Measurements from ENCODE around the gene NFIC. TPM values are rescaled to one million over a fixed set of nuclear protein-coding genes. Genes with fewer than 3 reads are reported as not detected.

The NFIC gene
- total and polyA plus RNA-seq, 10 of the 15 experiments (the other 5 are each of a cell fraction or from before 2014, with no cell fraction given): 0.71 to 53.5 (median 10.2) TPM

GRCh38 chr19:3505598-3506383, 139.4 kb downstream of the NFIC start, which contains the start of gene FZR1 (continued):
- TF ChIP-seq PRDM15 (CRISPR knock-in tag; IDR thresholded peaks at IDR 0.05) (no peak), BHLHE40 (IDR thresholded peaks at IDR 0.05; ENCODE audit: borderline replicate concordance in 1 of 2, low read depth in 2 of 2, low read length in 1 of 2) (peak in 1 of 2 experiments; percentile 44; a peak in 1 of 4 replicates), POU2F2 (IDR thresholded peaks at IDR 0.05; ENCODE audit: borderline replicate concordance, low read depth, low read length) (0 out of 3 replicates have a peak, but pooled peaks have one; percentile 60), E2F4 (IDR thresholded peaks at IDR 0.05; ENCODE audit: low read depth, low read length) (peak; percentile 87), IKZF2 (IDR thresholded peaks at IDR 0.05) (no peak), CUX1 (IDR thresholded peaks at IDR 0.05; ENCODE audit: insufficient replicate concordance, low read depth, low read length) (no peak), SKIL (IDR thresholded peaks at IDR 0.05; ENCODE audit: low read depth, poor library complexity, severe bottlenecking) (no peak), NR2C1 (IDR thresholded peaks at IDR 0.05) (no peak), WRNIP1 (IDR thresholded peaks at IDR 0.05; ENCODE audit: borderline replicate concordance, low read depth, low read length) (0 out of 2 replicates have a peak, but pooled peaks have one; percentile 29), BMI1 (IDR thresholded peaks at IDR 0.05; ENCODE audit: borderline replicate concordance) (peak; percentile 99), NFYA (IDR thresholded peaks at IDR 0.05; ENCODE audit: borderline replicate concordance, low read depth, low read length) (no peak), GATAD2B (conservative IDR thresholded peaks at IDR 0.05; ENCODE audit: low read depth) (no peak; the same call in 1 of the 2 replicates)
